GM12878 (cell line): ENCODE data around the gene MGAT2. TPM values are rescaled to one million over a fixed set of nuclear protein-coding genes. Genes with fewer than 3 reads are reported as not detected.

Experiments
- CBX5 ChIP-seq: sonication (generic); IDR thresholded peaks from 2 replicates; pipeline ENCODE4 v1.6.1; 2016; ENCODE audit warnings: low read depth, moderate library complexity, mild to moderate bottlenecking, inconsistent platforms
- CREM ChIP-seq: IDR thresholded peaks from 2 replicates; pipeline ENCODE4 v1.6.1; 2014; ENCODE audit warnings: antibody characterized with exemption, low read depth
- E4F1 ChIP-seq: fragments of 450-650 bp; IDR thresholded peaks from 2 replicates; pipeline ENCODE4 v1.6.1; 2018; ENCODE audit warnings: borderline replicate concordance, mild to moderate bottlenecking; ENCODE audit not compliant: partially characterized antibody
- ETV6 ChIP-seq, 2 experiments: fragments of 450-650 bp in 1 of 2; IDR thresholded peaks in 1 of 2; conservative IDR thresholded peaks in 1 of 2; 2 replicates each; pipeline ENCODE4 v1.6.1; 2014; ENCODE audit warnings: antibody characterized with exemption in 1 of 2, borderline replicate concordance in 1 of 2, low read depth in 1 of 2, mild to moderate bottlenecking in 1 of 2, moderate library complexity in 1 of 2
- GABPA ChIP-seq: IDR thresholded peaks from 2 replicates; pipeline ENCODE4 v1.6.1; 2014; ENCODE audit warnings: antibody characterized with exemption, low read depth, mild to moderate bottlenecking, inconsistent platforms
- JUND ChIP-seq: IDR thresholded peaks from 2 replicates; pipeline ENCODE4 v1.6.1; 2012; ENCODE audit warnings: low read depth, mild to moderate bottlenecking, low read length, improper control_type of control experiment, moderate library complexity
- POLR2A ChIP-seq: IDR thresholded peaks from 2 replicates; pipeline ENCODE4 v1.6.1; 2011; ENCODE audit warnings: low read depth, mild to moderate bottlenecking, low read length
- POLR2AphosphoS2 ChIP-seq: IDR thresholded peaks from 2 replicates; pipeline ENCODE4 v1.6.1; 2011; ENCODE audit warnings: low read depth, mild to moderate bottlenecking, low read length, improper control_type of control experiment, moderate library complexity
- POLR2AphosphoS5 ChIP-seq: IDR thresholded peaks from 2 replicates; pipeline ENCODE4 v1.6.1; 2011; ENCODE audit warnings: mild to moderate bottlenecking, low read length, inconsistent platforms
- RB1 ChIP-seq: fragments of 450-650 bp; formaldehyde crosslinking; IDR thresholded peaks from 2 replicates; pipeline ENCODE4 v1.6.1; 2017; ENCODE audit warnings: mild to moderate bottlenecking, borderline replicate concordance
- RBBP5 ChIP-seq: fragments of 200-600 bp; sonication (generic); conservative IDR thresholded peaks from 2 replicates; pipeline ENCODE4 v1.6.1; 2016
- SIX5 ChIP-seq: IDR thresholded peaks from 2 replicates; pipeline ENCODE4 v1.6.1; 2011; ENCODE audit warnings: mild to moderate bottlenecking, low read depth, low read length, moderate library complexity; ENCODE audit not compliant: severe bottlenecking
- SMARCA5 ChIP-seq: fragments of 450-650 bp; IDR thresholded peaks from 2 replicates; pipeline ENCODE4 v1.6.1; 2017; ENCODE audit warnings: mild to moderate bottlenecking
- STAT1 ChIP-seq: fragments of 450-650 bp; conservative IDR thresholded peaks from 2 replicates; pipeline ENCODE4 v1.6.1; 2014; ENCODE audit warnings: antibody characterized with exemption, mild to moderate bottlenecking
- SUPT20H ChIP-seq: IDR thresholded peaks from 2 replicates; pipeline ENCODE4 v1.6.1; 2011; ENCODE audit warnings: low read depth, mild to moderate bottlenecking, low read length, moderate library complexity, borderline replicate concordance; ENCODE audit not compliant: control insufficient read depth
- TARDBP ChIP-seq: IDR thresholded peaks from 2 replicates; pipeline ENCODE4 v1.6.1; 2016; ENCODE audit warnings: borderline replicate concordance
- TBL1XR1 ChIP-seq: IDR thresholded peaks from 2 replicates; pipeline ENCODE4 v1.6.1; 2012; ENCODE audit warnings: low read depth, low read length, improper control_type of control experiment
- TCF7 ChIP-seq: IDR thresholded peaks from 2 replicates; pipeline ENCODE4 v1.6.1; 2014; ENCODE audit warnings: antibody characterized with exemption, borderline replicate concordance
- ZBED1 ChIP-seq: IDR thresholded peaks from 2 replicates; pipeline ENCODE4 v1.6.1; 2016; ENCODE audit warnings: borderline replicate concordance
- ZNF274 ChIP-seq: IDR thresholded peaks from one replicate; pipeline ENCODE4 v1.8.0; 2011; ENCODE audit not compliant: insufficient read length, insufficient read depth
- ZZZ3 ChIP-seq: IDR thresholded peaks from 2 replicates; pipeline ENCODE4 v1.6.1; 2011; ENCODE audit warnings: low read depth; ENCODE audit not compliant: control insufficient read depth, insufficient read length
- polyA plus RNA-seq, 11 experiments: library from polyadenylated mRNA; depleted of rRNA in 4 of 11; unstranded in 6 of 11; stranded (reverse) in 5 of 11; fragments of >200 nt; fragmentation: Nextera tagmentation in 4 of 11; fragmentation: Illumina TruSeq in 1 of 11; extraction: Ambion mirVana in 4 of 11; extraction: Trizol in 1 of 11; gene quantifications; 1 replicate in 1 of 11; 2 replicates in 10 of 11; pipeline versions ENCODE4 v1.2.1 to v1.2.3, GENCODE V29; 2011 to 2016; ENCODE audit warnings: inconsistent platforms in 2 of 11, missing spikeins in 2 of 11, low read depth in 1 of 11
- total RNA-seq, 4 experiments: library from RNA; depleted of rRNA in 3 of 4; stranded (reverse); fragments of >200 nt in 3 of 4; fragmentation: Illumina TruSeq in 1 of 4; extraction: Trizol in 1 of 4; gene quantifications; 2 replicates each; pipeline versions ENCODE4 v1.2.1 to v1.2.3, GENCODE V29; 2013 to 2021
- TF ChIP-seq, protein P1 (sequence below): fragments of 450-650 bp; IDR thresholded peaks from 2 replicates; pipeline ENCODE4 v1.6.1; 2016; ENCODE audit warnings: mild to moderate bottlenecking, moderate library complexity, borderline replicate concordance
- TF ChIP-seq, protein P2 (sequence below): fragments of 450-650 bp; IDR thresholded peaks from 2 replicates; pipeline ENCODE4 v1.6.1; 2017; ENCODE audit warnings: mild to moderate bottlenecking

MGAT2 gene
- total and polyA plus RNA-seq, 10 of the 15 experiments (the other 5 are each of a cell fraction or from before 2014, with no cell fraction given), result 0.03 to 51.8 (median 38.0) TPM; not detected in 1

GRCh38 chr14:49585803-49586672 is 34.6 kb upstream of the MGAT2 start, which contains the start of gene RPS29 (continued):
- TF ChIP-seq, protein P1, sequence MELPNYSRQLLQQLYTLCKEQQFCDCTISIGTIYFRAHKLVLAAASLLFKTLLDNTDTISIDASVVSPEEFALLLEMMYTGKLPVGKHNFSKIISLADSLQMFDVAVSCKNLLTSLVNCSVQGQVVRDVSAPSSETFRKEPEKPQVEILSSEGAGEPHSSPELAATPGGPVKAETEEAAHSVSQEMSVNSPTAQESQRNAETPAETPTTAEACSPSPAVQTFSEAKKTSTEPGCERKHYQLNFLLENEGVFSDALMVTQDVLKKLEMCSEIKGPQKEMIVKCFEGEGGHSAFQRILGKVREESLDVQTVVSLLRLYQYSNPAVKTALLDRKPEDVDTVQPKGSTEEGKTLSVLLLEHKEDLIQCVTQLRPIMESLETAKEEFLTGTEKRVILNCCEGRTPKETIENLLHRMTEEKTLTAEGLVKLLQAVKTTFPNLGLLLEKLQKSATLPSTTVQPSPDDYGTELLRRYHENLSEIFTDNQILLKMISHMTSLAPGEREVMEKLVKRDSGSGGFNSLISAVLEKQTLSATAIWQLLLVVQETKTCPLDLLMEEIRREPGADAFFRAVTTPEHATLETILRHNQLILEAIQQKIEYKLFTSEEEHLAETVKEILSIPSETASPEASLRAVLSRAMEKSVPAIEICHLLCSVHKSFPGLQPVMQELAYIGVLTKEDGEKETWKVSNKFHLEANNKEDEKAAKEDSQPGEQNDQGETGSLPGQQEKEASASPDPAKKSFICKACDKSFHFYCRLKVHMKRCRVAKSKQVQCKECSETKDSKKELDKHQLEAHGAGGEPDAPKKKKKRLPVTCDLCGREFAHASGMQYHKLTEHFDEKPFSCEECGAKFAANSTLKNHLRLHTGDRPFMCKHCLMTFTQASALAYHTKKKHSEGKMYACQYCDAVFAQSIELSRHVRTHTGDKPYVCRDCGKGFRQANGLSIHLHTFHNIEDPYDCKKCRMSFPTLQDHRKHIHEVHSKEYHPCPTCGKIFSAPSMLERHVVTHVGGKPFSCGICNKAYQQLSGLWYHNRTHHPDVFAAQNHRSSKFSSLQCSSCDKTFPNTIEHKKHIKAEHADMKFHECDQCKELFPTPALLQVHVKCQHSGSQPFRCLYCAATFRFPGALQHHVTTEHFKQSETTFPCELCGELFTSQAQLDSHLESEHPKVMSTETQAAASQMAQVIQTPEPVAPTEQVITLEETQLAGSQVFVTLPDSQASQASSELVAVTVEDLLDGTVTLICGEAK, result peak; percentile 75; the same call in 1 of the 2 replicates
- no peak for TF ChIP-seq ZBED1
- no peak for TF ChIP-seq TARDBP
- no peak for TF ChIP-seq CBX5
- peak; percentile 77; the same call in 1 of the 2 replicates for TF ChIP-seq POLR2AphosphoS2
- TF ChIP-seq SUPT20H, result no peak
- TF ChIP-seq SMARCA5, result peak; percentile 94; the same call in 1 of the 2 replicates
- no peak for TF ChIP-seq TCF7
- TF ChIP-seq, protein P2, sequence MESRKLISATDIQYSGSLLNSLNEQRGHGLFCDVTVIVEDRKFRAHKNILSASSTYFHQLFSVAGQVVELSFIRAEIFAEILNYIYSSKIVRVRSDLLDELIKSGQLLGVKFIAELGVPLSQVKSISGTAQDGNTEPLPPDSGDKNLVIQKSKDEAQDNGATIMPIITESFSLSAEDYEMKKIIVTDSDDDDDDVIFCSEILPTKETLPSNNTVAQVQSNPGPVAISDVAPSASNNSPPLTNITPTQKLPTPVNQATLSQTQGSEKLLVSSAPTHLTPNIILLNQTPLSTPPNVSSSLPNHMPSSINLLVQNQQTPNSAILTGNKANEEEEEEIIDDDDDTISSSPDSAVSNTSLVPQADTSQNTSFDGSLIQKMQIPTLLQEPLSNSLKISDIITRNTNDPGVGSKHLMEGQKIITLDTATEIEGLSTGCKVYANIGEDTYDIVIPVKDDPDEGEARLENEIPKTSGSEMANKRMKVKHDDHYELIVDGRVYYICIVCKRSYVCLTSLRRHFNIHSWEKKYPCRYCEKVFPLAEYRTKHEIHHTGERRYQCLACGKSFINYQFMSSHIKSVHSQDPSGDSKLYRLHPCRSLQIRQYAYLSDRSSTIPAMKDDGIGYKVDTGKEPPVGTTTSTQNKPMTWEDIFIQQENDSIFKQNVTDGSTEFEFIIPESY, result no peak
- TF ChIP-seq RB1, result peak; percentile 38; the same call in 1 of the 2 replicates
- no peak for TF ChIP-seq ETV6 (conservative IDR thresholded peaks at IDR 0.05 in 1 of 2, IDR thresholded peaks at IDR 0.05 in 1 of 2; ENCODE audit: borderline replicate concordance in 1 of 2, low read depth in 1 of 2)
- TF ChIP-seq GABPA, result no peak; the same call in 1 of the 2 replicates
- peak; percentile 97 for TF ChIP-seq JUND
- peak; percentile 99 for TF ChIP-seq POLR2AphosphoS5
- TF ChIP-seq STAT1, result no peak
- peak; percentile 91 for TF ChIP-seq POLR2A
- no peak for TF ChIP-seq ZZZ3
- no peak for TF ChIP-seq E4F1
- peak; percentile 49; the same call in 1 of the 2 replicates for TF ChIP-seq TBL1XR1
- no peak for TF ChIP-seq RBBP5
- TF ChIP-seq CREM, result peak; percentile 96
- no peak for TF ChIP-seq ZNF274
- TF ChIP-seq SIX5, result no peak
